K562 (cell line): Measurements from ENCODE around the gene NUDT14.

Source experiments
- CHD2 ChIP-seq: IDR thresholded peaks from 2 replicates; pipeline ENCODE4 v1.6.1; 2011; ENCODE audit warnings: low read depth, low read length
- CREM ChIP-seq: IDR thresholded peaks from 2 replicates; pipeline ENCODE4 v1.6.1; 2014; ENCODE audit warnings: antibody characterized with exemption, low read depth
- HNRNPL ChIP-seq: fragments of 200-400 bp; formaldehyde crosslinking; IDR thresholded peaks from 2 replicates; pipeline ENCODE4 v1.6.1; 2017; ENCODE audit warnings: low read depth, mild to moderate bottlenecking, low read length
- PCBP1 ChIP-seq: fragments of 200-400 bp; formaldehyde crosslinking; IDR thresholded peaks from 2 replicates; pipeline ENCODE4 v1.6.1; 2018; ENCODE audit warnings: mild to moderate bottlenecking, low read depth, low read length; ENCODE audit not compliant: poor library complexity, severe bottlenecking
- POLR2A ChIP-seq: fragments of 450-650 bp; conservative IDR thresholded peaks from 2 replicates; pipeline ENCODE4 v1.6.1; 2016
- ZNF696 ChIP-seq: fragments of 250-450 bp; sonication (Bioruptor Pico); conservative IDR thresholded peaks from 2 replicates; pipeline ENCODE4 v1.4.0; 2020; ENCODE audit warnings: mild to moderate bottlenecking, moderate library complexity
- TF ChIP-seq, protein P1 (sequence below): sonication (generic); formaldehyde crosslinking; IDR thresholded peaks from 2 replicates; pipeline ENCODE4 v1.8.0; 2022; ENCODE audit warnings: mild to moderate bottlenecking, missing genetic modification reagents
- TF ChIP-seq, protein P2 (sequence below): fragments of 450-650 bp; IDR thresholded peaks from 2 replicates; pipeline ENCODE4 v1.6.1; 2016
- TF ChIP-seq, protein P3 (sequence below), 3 experiments: IDR thresholded peaks in 2 of 3; conservative IDR thresholded peaks in 1 of 3; 2 replicates each; pipeline ENCODE4 v1.5.1; 2011 to 2012; ENCODE audit warnings: low read length in 3 of 3, mild to moderate bottlenecking in 3 of 3, control low read depth in 2 of 3, improper control_type of control experiment in 1 of 3, inconsistent platforms in 1 of 3, low read depth in 1 of 3, mixed read lengths in 1 of 3, moderate library complexity in 1 of 3; ENCODE audit not compliant: insufficient read depth in 2 of 3

DNA sequence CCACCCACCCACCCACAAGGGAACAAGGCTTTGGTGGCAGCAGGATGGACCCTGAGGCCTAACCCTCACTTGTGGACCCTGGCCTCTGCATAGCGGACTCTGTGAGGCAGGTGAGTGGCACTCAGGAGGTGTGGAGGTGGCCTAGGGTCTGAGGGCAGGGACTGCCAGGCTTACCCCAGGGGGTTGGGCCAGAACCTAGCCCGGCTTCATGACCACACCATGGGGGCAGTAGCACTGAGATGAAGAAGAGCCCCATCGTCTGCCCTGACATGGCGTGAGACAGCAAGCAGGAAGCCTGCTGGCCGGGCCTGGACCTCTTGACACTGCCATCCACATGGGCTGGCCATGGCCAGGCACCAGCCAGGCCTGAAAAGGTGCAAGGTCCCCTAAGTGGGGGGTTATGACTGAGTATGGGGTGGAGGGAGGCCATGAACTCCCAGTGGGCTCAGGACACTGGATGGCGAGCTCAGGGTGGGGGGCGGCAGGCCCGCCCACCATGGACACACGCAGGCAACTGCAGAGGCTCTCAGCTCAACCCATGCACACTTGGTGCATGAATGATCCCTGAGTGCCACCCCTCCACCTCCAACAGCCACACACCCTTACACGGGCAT lies 41.8 kb downstream of the NUDT14 start:
- TF ChIP-seq HNRNPL (no peak), PCBP1 (no peak), CHD2 (no peak), CREM (no peak), POLR2A (no peak), ZNF696 (CRISPR knock-in tag) (no peak)
- TF ChIP-seq, protein P1, sequence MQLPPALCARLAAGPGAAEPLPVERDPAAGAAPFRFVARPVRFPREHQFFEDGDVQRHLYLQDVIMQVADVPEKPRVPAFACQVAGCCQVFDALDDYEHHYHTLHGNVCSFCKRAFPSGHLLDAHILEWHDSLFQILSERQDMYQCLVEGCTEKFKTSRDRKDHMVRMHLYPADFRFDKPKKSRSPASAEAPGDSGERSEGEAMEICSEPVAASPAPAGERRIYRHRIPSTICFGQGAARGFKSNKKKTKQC (CRISPR knock-in tag), result no peak
- TF ChIP-seq, protein P2, sequence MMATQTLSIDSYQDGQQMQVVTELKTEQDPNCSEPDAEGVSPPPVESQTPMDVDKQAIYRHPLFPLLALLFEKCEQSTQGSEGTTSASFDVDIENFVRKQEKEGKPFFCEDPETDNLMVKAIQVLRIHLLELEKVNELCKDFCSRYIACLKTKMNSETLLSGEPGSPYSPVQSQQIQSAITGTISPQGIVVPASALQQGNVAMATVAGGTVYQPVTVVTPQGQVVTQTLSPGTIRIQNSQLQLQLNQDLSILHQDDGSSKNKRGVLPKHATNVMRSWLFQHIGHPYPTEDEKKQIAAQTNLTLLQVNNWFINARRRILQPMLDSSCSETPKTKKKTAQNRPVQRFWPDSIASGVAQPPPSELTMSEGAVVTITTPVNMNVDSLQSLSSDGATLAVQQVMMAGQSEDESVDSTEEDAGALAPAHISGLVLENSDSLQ, result no peak
- TF ChIP-seq, protein P3, sequence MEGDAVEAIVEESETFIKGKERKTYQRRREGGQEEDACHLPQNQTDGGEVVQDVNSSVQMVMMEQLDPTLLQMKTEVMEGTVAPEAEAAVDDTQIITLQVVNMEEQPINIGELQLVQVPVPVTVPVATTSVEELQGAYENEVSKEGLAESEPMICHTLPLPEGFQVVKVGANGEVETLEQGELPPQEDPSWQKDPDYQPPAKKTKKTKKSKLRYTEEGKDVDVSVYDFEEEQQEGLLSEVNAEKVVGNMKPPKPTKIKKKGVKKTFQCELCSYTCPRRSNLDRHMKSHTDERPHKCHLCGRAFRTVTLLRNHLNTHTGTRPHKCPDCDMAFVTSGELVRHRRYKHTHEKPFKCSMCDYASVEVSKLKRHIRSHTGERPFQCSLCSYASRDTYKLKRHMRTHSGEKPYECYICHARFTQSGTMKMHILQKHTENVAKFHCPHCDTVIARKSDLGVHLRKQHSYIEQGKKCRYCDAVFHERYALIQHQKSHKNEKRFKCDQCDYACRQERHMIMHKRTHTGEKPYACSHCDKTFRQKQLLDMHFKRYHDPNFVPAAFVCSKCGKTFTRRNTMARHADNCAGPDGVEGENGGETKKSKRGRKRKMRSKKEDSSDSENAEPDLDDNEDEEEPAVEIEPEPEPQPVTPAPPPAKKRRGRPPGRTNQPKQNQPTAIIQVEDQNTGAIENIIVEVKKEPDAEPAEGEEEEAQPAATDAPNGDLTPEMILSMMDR (IDR thresholded peaks at IDR 0.05 in 2 of 3, conservative IDR thresholded peaks at IDR 0.05 in 1 of 3; ENCODE audit: insufficient read depth in 2 of 3, low read depth in 1 of 3, low read length in 3 of 3), result no peak
